C4-2B (cell line): ENCODE data around the gene MALRD1.

ENCODE experiments used
- H3K27ac ChIP-seq: fragments of 450-650 bp; 2 replicates; pipeline ENCODE4 v1.5.1; 2017
- CTCF ChIP-seq: fragments of 450-650 bp; conservative IDR thresholded peaks from 2 replicates; pipeline ENCODE4 v1.5.1; 2017; ENCODE audit warnings: mild to moderate bottlenecking
- ZFX ChIP-seq: fragments of 450-650 bp; IDR thresholded peaks from 2 replicates; pipeline ENCODE4 v1.6.1; 2017

The MALRD1 gene

GRCh38 chr10:19699299-19699698 lies 650.7 kb downstream of the MALRD1 start:
- TF ChIP-seq ZFX (no peak), CTCF (no peak)

GRCh38 chr10:19701427-19702052 lies 652.9 kb downstream of the MALRD1 start:
- TF ChIP-seq ZFX (no peak), CTCF (no peak)
- H3K27ac ChIP-seq: no peak overlapping the region

More at GRCh38 chr10:19699299-19699698, 650.7 kb downstream of the MALRD1 start:
- H3K27ac ChIP-seq: no peak overlapping the region

GRCh38 chr10:19702215-19702614 lies 653.6 kb downstream of the MALRD1 start:
- no peak overlapping the region for H3K27ac ChIP-seq
- TF ChIP-seq ZFX (no peak), CTCF (no peak)

GRCh38 chr10:19704544-19704943 lies 655.9 kb downstream of the MALRD1 start:
- H3K27ac ChIP-seq: no peak overlapping the region
- TF ChIP-seq CTCF: no peak
- TF ChIP-seq ZFX: no peak

- TF ChIP-seq ZFX (no peak), CTCF (no peak)
- no peak overlapping the region for H3K27ac ChIP-seq
Measured at GRCh38 chr10:19705250-19705649, 656.6 kb downstream of the MALRD1 start.

GRCh38 chr10:19706904-19707303 lies 658.3 kb downstream of the MALRD1 start:
- no peak overlapping the region for H3K27ac ChIP-seq
- no peak for TF ChIP-seq CTCF
- TF ChIP-seq ZFX: no peak

- no peak for TF ChIP-seq ZFX
- no peak for TF ChIP-seq CTCF
- no peak overlapping the region for H3K27ac ChIP-seq
Measured at GRCh38 chr10:19707376-19707775, 658.8 kb downstream of the MALRD1 start.
